Panc1 (cell line): ENCODE results near the gene ANXA6. TPM values are rescaled to one million over a fixed set of nuclear protein-coding genes. Genes with fewer than 3 reads are reported as not detected.

Experiments used
- ATAC-seq: fragments of 200-7000 bp; cut with Tn5 transposase; 2 replicates; pipeline ENCODE4 v1.9.1; 2020; ENCODE audit warnings: mild to moderate bottlenecking, moderate library complexity
- BruUV-seq: library from RNA; stranded (reverse); fragments of 400-500 nt; replicated peaks from 2 replicates; lab custom pipeline; 2021; lab: Mats Ljungman, UMichigan
- CTCF ChIA-PET: fragments of 300-600 bp; sonication (Branson Sonifier 250); formaldehyde crosslinking; loops from one replicate; lab custom pipeline; 2022; ENCODE audit warnings: antibody characterized with exemption; lab: Charles Lee
- POLR2A ChIA-PET: fragments of 300-600 bp; sonication (Branson Sonifier 250); formaldehyde crosslinking; loops from one replicate; lab custom pipeline; 2022; ENCODE audit warnings: antibody characterized with exemption; lab: Charles Lee
- DNase-seq: peaks from one replicate; pipeline ENCODE4 v3.0.0-alpha.2; 2010; ENCODE audit warnings: low read depth, low spot score
- H3K27ac ChIP-seq: 2 replicates; pipeline ENCODE4 v1.5.1; 2011; ENCODE audit warnings: mild to moderate bottlenecking, low read length, inconsistent platforms
- H3K27me3 ChIP-seq: fragments of 200-500 bp; sonication (Bioruptor generic); 2 replicates; pipeline ENCODE4 v1.6.0; 2014; ENCODE audit warnings: low read length, inconsistent platforms; ENCODE audit not compliant: control insufficient read depth, insufficient read depth
- H3K36me3 ChIP-seq: fragments of 200-500 bp; sonication (Bioruptor generic); 2 replicates; pipeline ENCODE4 v1.5.1; 2014; ENCODE audit warnings: inconsistent platforms, mild to moderate bottlenecking, low read length, moderate library complexity; ENCODE audit not compliant: control insufficient read depth, insufficient read depth
- H3K4me1 ChIP-seq: 2 replicates; pipeline ENCODE4 v1.5.1; 2011; ENCODE audit warnings: inconsistent platforms, mild to moderate bottlenecking, low read length, moderate library complexity; ENCODE audit not compliant: control insufficient read depth, insufficient read depth
- H3K4me3 ChIP-seq, 2 experiments: 2 replicates each; pipeline ENCODE4 v1.5.1; 2011 to 2012; ENCODE audit warnings: low read depth in 2 of 2, low read length in 2 of 2, mild to moderate bottlenecking in 2 of 2, inconsistent platforms in 1 of 2, moderate library complexity in 1 of 2
- H3K9me3 ChIP-seq: fragments of 200-500 bp; sonication (Bioruptor generic); 2 replicates; pipeline ENCODE4 v1.5.1; 2014; ENCODE audit warnings: low read depth, mild to moderate bottlenecking, inconsistent platforms, low read length, moderate library complexity; ENCODE audit not compliant: control insufficient read depth, insufficient read depth
- POLR2AphosphoS5 ChIP-seq: IDR thresholded peaks from 2 replicates; pipeline ENCODE4 v1.6.1; 2012; ENCODE audit warnings: mild to moderate bottlenecking, low read depth, low read length, moderate library complexity
- SIN3A ChIP-seq: IDR thresholded peaks from 2 replicates; pipeline ENCODE4 v1.6.1; 2012; ENCODE audit warnings: low read depth, mild to moderate bottlenecking, low read length, moderate library complexity, borderline replicate concordance; ENCODE audit not compliant: insufficient read depth
- TCF7L2 ChIP-seq: IDR thresholded peaks from 2 replicates; pipeline ENCODE4 v1.6.1; 2011; ENCODE audit warnings: mild to moderate bottlenecking, low read depth, low read length, inconsistent platforms
- in situ Hi-C: cut with HindIII; loops from 2 replicates; pipeline ENCODE4 v1.10.0; 2016; ENCODE audit warnings: low sequenced_read_pairs, low pct_unique_long_range_greater_than_20kb
- intact Hi-C: fragments of 100-400 bp; cut with micrococcal nuclease; formaldehyde crosslinking; loops from one replicate; pipeline ENCODE4 v1.10.0; 2022; ENCODE audit not compliant: unreplicated experiment
- total RNA-seq: library from RNA; stranded (reverse); gene quantifications from one replicate; pipeline ENCODE4 v1.2.1, GENCODE V29; 2021; ENCODE audit not compliant: unreplicated experiment
- TF ChIP-seq, protein P1 (sequence below), 2 experiments: IDR thresholded peaks; 2 replicates each; pipeline ENCODE4 v1.6.1; 2011 to 2012; ENCODE audit warnings: low read depth in 2 of 2, control low read depth in 1 of 2, low read length in 1 of 2, mild to moderate bottlenecking in 1 of 2, moderate library complexity in 1 of 2; ENCODE audit not compliant: insufficient read depth in 1 of 2
- TF ChIP-seq, protein P2 (sequence below): fragments of 450-650 bp; IDR thresholded peaks from 2 replicates; pipeline ENCODE4 v1.5.1; 2017; ENCODE audit warnings: mild to moderate bottlenecking

Gene ANXA6
- total RNA-seq, 1 experiment from 2014 or later = 60.0 TPM

DNA sequence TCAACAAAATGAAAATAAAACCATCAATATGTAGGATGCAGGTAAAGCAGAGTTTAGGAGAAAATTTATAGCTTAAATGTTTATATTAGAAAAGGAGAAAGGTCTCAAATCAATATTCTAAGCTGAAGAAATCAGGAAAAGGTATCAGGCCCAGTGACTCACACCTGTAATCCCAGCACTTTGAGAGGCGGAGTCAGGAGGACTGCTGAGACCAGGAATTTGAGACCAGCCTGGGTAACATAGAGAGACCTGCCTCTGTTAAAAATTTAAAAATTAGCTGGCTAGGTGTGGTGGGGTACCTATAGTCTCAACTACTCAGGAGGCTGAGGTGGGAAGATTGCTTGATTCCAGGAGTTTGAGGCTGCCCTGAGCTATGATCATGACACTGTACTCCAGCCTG, 34.1 kb upstream of the ANXA6 start:
- peaks cover 10% of the 10 kb centered on the region for H3K9me3 ChIP-seq
- POLR2A ChIA-PET = no interaction called here
- in situ Hi-C loops (no loop called here), intact Hi-C loops (no loop called here)
- H3K27ac ChIP-seq = no peak overlapping the region
- no peak overlapping the region for H3K4me3 ChIP-seq
- TF ChIP-seq, protein P1, sequence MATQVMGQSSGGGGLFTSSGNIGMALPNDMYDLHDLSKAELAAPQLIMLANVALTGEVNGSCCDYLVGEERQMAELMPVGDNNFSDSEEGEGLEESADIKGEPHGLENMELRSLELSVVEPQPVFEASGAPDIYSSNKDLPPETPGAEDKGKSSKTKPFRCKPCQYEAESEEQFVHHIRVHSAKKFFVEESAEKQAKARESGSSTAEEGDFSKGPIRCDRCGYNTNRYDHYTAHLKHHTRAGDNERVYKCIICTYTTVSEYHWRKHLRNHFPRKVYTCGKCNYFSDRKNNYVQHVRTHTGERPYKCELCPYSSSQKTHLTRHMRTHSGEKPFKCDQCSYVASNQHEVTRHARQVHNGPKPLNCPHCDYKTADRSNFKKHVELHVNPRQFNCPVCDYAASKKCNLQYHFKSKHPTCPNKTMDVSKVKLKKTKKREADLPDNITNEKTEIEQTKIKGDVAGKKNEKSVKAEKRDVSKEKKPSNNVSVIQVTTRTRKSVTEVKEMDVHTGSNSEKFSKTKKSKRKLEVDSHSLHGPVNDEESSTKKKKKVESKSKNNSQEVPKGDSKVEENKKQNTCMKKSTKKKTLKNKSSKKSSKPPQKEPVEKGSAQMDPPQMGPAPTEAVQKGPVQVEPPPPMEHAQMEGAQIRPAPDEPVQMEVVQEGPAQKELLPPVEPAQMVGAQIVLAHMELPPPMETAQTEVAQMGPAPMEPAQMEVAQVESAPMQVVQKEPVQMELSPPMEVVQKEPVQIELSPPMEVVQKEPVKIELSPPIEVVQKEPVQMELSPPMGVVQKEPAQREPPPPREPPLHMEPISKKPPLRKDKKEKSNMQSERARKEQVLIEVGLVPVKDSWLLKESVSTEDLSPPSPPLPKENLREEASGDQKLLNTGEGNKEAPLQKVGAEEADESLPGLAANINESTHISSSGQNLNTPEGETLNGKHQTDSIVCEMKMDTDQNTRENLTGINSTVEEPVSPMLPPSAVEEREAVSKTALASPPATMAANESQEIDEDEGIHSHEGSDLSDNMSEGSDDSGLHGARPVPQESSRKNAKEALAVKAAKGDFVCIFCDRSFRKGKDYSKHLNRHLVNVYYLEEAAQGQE (IDR thresholded peaks at IDR 0.05; ENCODE audit: insufficient read depth in 1 of 2, low read depth in 2 of 2, low read length in 1 of 2) = no peak
- no peak for TF ChIP-seq POLR2AphosphoS5
- no peak for TF ChIP-seq SIN3A
- no peak for TF ChIP-seq TCF7L2
- TF ChIP-seq, protein P2, sequence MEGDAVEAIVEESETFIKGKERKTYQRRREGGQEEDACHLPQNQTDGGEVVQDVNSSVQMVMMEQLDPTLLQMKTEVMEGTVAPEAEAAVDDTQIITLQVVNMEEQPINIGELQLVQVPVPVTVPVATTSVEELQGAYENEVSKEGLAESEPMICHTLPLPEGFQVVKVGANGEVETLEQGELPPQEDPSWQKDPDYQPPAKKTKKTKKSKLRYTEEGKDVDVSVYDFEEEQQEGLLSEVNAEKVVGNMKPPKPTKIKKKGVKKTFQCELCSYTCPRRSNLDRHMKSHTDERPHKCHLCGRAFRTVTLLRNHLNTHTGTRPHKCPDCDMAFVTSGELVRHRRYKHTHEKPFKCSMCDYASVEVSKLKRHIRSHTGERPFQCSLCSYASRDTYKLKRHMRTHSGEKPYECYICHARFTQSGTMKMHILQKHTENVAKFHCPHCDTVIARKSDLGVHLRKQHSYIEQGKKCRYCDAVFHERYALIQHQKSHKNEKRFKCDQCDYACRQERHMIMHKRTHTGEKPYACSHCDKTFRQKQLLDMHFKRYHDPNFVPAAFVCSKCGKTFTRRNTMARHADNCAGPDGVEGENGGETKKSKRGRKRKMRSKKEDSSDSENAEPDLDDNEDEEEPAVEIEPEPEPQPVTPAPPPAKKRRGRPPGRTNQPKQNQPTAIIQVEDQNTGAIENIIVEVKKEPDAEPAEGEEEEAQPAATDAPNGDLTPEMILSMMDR = no peak
- DNase-seq (no peak), ATAC-seq (no peak)
- H3K4me1 ChIP-seq = no peaks in the 10 kb centered on the region
- BruUV-seq = no TSS peak
- no peaks in the 10 kb centered on the region; the same call in 1 of the 2 replicates for H3K36me3 ChIP-seq
- H3K27me3 ChIP-seq = no peaks in the 10 kb centered on the region
- CTCF ChIA-PET = interaction anchor here (0.6 to 0.7 kb wide), 2 partner anchors 57 to 83 kb away, joined by 3 to 11 read pairs; no protein-coding TSS in a partner anchor

DNA sequence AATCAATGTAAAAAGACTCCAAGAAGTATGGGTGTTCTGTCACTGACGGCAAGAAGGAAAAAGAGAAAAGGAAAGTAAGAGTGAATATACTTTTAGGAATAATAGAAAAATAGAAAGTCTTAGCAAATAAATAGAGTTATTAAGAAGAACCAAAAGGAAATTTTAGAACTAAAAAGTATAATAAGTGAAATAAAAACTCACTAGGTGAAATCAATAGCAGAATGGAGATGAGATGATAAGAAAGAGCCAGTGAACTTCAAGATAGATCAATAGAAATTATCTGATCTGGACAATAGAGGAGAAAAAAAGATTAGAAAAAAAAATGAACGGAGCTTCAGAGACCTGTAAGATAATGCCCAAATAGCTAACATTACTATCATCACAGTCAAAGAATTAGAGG, 31.6 kb upstream of the ANXA6 start:
- in situ Hi-C loops (no loop called here), intact Hi-C loops (no loop called here)
- Histone ChIP-seq H3K36me3 (no peaks in the 10 kb centered on the region; the same call in 1 of the 2 replicates), H3K27ac (no peak overlapping the region), H3K4me3 (no peak overlapping the region), H3K27me3 (no peaks in the 10 kb centered on the region), H3K9me3 (peaks cover 10% of the 10 kb centered on the region), H3K4me1 (no peaks in the 10 kb centered on the region)
- DNase-seq = no peak
- BruUV-seq = no TSS peak
- TF ChIP-seq TCF7L2 = no peak
- no peak for TF ChIP-seq POLR2AphosphoS5
- TF ChIP-seq, protein P1 (IDR thresholded peaks at IDR 0.05; ENCODE audit: insufficient read depth in 1 of 2, low read depth in 2 of 2, low read length in 1 of 2) = no peak
- TF ChIP-seq, protein P2 = no peak
- TF ChIP-seq SIN3A = no peak
- ChIA-PET CTCF (interaction anchor here (0.6 kb wide), 1 partner anchor 22 kb away, joined by 3 read pairs; no protein-coding TSS in a partner anchor), POLR2A (interaction anchor here (0.6 kb wide), 1 partner anchor 20 kb away, joined by 5 read pairs; no protein-coding TSS in a partner anchor)
- ATAC-seq = no peak
